ENCODE results near the gene NLRP5.

- TF ChIP-seq, protein P1, sequence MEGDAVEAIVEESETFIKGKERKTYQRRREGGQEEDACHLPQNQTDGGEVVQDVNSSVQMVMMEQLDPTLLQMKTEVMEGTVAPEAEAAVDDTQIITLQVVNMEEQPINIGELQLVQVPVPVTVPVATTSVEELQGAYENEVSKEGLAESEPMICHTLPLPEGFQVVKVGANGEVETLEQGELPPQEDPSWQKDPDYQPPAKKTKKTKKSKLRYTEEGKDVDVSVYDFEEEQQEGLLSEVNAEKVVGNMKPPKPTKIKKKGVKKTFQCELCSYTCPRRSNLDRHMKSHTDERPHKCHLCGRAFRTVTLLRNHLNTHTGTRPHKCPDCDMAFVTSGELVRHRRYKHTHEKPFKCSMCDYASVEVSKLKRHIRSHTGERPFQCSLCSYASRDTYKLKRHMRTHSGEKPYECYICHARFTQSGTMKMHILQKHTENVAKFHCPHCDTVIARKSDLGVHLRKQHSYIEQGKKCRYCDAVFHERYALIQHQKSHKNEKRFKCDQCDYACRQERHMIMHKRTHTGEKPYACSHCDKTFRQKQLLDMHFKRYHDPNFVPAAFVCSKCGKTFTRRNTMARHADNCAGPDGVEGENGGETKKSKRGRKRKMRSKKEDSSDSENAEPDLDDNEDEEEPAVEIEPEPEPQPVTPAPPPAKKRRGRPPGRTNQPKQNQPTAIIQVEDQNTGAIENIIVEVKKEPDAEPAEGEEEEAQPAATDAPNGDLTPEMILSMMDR (conservative IDR thresholded peaks at IDR 0.05; ENCODE audit: low read depth, low read length): no peak
- TF ChIP-seq EZH2phosphoT487 (IDR thresholded peaks at IDR 0.05; ENCODE audit: borderline replicate concordance, low read length) (no peak), EZH2 (IDR thresholded peaks at IDR 0.05; ENCODE audit: low read length, unreplicated experiment) (no peak)
Observed at GRCh38 chr19:55940306-55940705, 46.3 kb upstream of the NLRP5 start.
